HEK293 (cell line): Measurements from ENCODE around the gene PHF13.

ENCODE experiments used
- ATF2 ChIP-seq: fragments of 450-650 bp; formaldehyde crosslinking; IDR thresholded peaks from 2 replicates; pipeline ENCODE4 v1.5.1; 2016; ENCODE audit warnings: missing biosample characterization, missing genetic modification characterization, low read depth
- GLIS1 ChIP-seq: fragments of 450-650 bp; formaldehyde crosslinking; IDR thresholded peaks from 2 replicates; pipeline ENCODE4 v1.5.1; 2016; ENCODE audit warnings: missing biosample characterization, missing genetic modification characterization
- IKZF3 ChIP-seq: fragments of 450-650 bp; IDR thresholded peaks from 2 replicates; pipeline ENCODE4 v1.5.0; 2018; ENCODE audit warnings: missing biosample characterization, mild to moderate bottlenecking, missing genetic modification characterization, moderate library complexity
- MEIS1 ChIP-seq: sonication (generic); formaldehyde crosslinking; IDR thresholded peaks from 2 replicates; pipeline ENCODE4 v1.8.1; 2022; ENCODE audit warnings: missing genetic modification reagents, mild to moderate bottlenecking, borderline replicate concordance
- PATZ1 ChIP-seq: fragments of 450-650 bp; formaldehyde crosslinking; IDR thresholded peaks from 2 replicates; pipeline ENCODE4 v1.5.1; 2016; ENCODE audit warnings: missing biosample characterization, missing genetic modification characterization
- REPIN1 ChIP-seq: fragments of 450-650 bp; formaldehyde crosslinking; IDR thresholded peaks from 2 replicates; pipeline ENCODE4 v1.5.1; 2017; ENCODE audit warnings: missing biosample characterization, missing genetic modification characterization, low read depth
- SETDB1 ChIP-seq: IDR thresholded peaks from one replicate; pipeline ENCODE4 v1.6.1; 2017; ENCODE audit warnings: mild to moderate bottlenecking, low read length, moderate library complexity, mixed read lengths; ENCODE audit not compliant: insufficient read length
- SP3 ChIP-seq: fragments of 450-650 bp; formaldehyde crosslinking; IDR thresholded peaks from 2 replicates; pipeline ENCODE4 v1.5.1; 2016; ENCODE audit warnings: missing biosample characterization, missing genetic modification characterization
- TCF7L2 ChIP-seq: IDR thresholded peaks from 2 replicates; pipeline ENCODE4 v1.6.1; 2011; ENCODE audit warnings: low read depth, mild to moderate bottlenecking, inconsistent platforms, low read length, moderate library complexity, borderline replicate concordance
- ZBTB17 ChIP-seq: fragments of 450-650 bp; formaldehyde crosslinking; IDR thresholded peaks from 2 replicates; pipeline ENCODE4 v1.5.1; 2016; ENCODE audit warnings: missing biosample characterization, missing genetic modification characterization
- ZFHX2 ChIP-seq: fragments of 450-650 bp; formaldehyde crosslinking; conservative IDR thresholded peaks from 2 replicates; pipeline ENCODE4 v1.5.1; 2016; ENCODE audit warnings: missing biosample characterization, missing genetic modification characterization
- ZFP41 ChIP-seq: fragments of 450-650 bp; formaldehyde crosslinking; IDR thresholded peaks from 2 replicates; pipeline ENCODE4 v1.5.1; 2016; ENCODE audit warnings: missing biosample characterization, missing genetic modification characterization, borderline replicate concordance
- ZNF148 ChIP-seq: fragments of 450-650 bp; formaldehyde crosslinking; IDR thresholded peaks from 2 replicates; pipeline ENCODE4 v1.5.0; 2017; ENCODE audit warnings: missing biosample characterization, missing genetic modification characterization, borderline replicate concordance
- ZNF19 ChIP-seq: fragments of 450-650 bp; formaldehyde crosslinking; IDR thresholded peaks from 2 replicates; pipeline ENCODE4; 2016; ENCODE audit warnings: missing biosample characterization, missing genetic modification characterization, low read depth
- ZNF221 ChIP-seq: fragments of 450-650 bp; formaldehyde crosslinking; IDR thresholded peaks from 2 replicates; pipeline ENCODE4 v1.5.1; 2017; ENCODE audit warnings: missing biosample characterization, missing genetic modification characterization, borderline replicate concordance
- ZNF24 ChIP-seq: fragments of 450-650 bp; formaldehyde crosslinking; IDR thresholded peaks from 2 replicates; pipeline ENCODE4 v1.5.1; 2016; ENCODE audit warnings: missing biosample characterization, missing genetic modification characterization
- ZNF248 ChIP-seq: fragments of 450-650 bp; formaldehyde crosslinking; IDR thresholded peaks from 2 replicates; pipeline ENCODE4 v1.5.1; 2017; ENCODE audit warnings: missing biosample characterization, missing genetic modification characterization
- ZNF311 ChIP-seq: fragments of 450-650 bp; formaldehyde crosslinking; IDR thresholded peaks from 2 replicates; pipeline ENCODE4 v1.5.1; 2017; ENCODE audit warnings: missing biosample characterization, missing genetic modification characterization, borderline replicate concordance
- ZNF324 ChIP-seq: fragments of 450-650 bp; formaldehyde crosslinking; IDR thresholded peaks from 2 replicates; pipeline ENCODE4 v1.5.1; 2016; ENCODE audit warnings: missing biosample characterization, missing genetic modification characterization
- ZNF398 ChIP-seq: fragments of 450-650 bp; formaldehyde crosslinking; IDR thresholded peaks from 2 replicates; pipeline ENCODE4 v1.5.1; 2017; ENCODE audit warnings: missing biosample characterization, missing genetic modification characterization
- ZNF558 ChIP-seq: fragments of 450-650 bp; formaldehyde crosslinking; IDR thresholded peaks from 2 replicates; pipeline ENCODE4 v1.5.1; 2016; ENCODE audit warnings: missing biosample characterization, missing genetic modification characterization
- ZNF600 ChIP-seq: fragments of 450-650 bp; formaldehyde crosslinking; IDR thresholded peaks from 2 replicates; pipeline ENCODE4 v1.5.1; 2016; ENCODE audit warnings: missing biosample characterization, missing genetic modification characterization
- ZNF610 ChIP-seq: fragments of 450-650 bp; formaldehyde crosslinking; IDR thresholded peaks from 2 replicates; pipeline ENCODE4 v1.5.1; 2016; ENCODE audit warnings: missing biosample characterization, missing genetic modification characterization, borderline replicate concordance
- ZNF621 ChIP-seq: fragments of 450-650 bp; formaldehyde crosslinking; IDR thresholded peaks from 2 replicates; pipeline ENCODE4 v1.5.1; 2017; ENCODE audit warnings: missing biosample characterization, missing genetic modification characterization
- ZNF654 ChIP-seq: fragments of 450-650 bp; formaldehyde crosslinking; IDR thresholded peaks from 2 replicates; pipeline ENCODE4 v1.5.1; 2016; ENCODE audit warnings: low read depth, missing biosample characterization, missing genetic modification characterization
- ZNF658 ChIP-seq: fragments of 450-650 bp; formaldehyde crosslinking; IDR thresholded peaks from 2 replicates; pipeline ENCODE4; 2016; ENCODE audit warnings: missing biosample characterization, missing genetic modification characterization
- ZNF843 ChIP-seq: fragments of 450-650 bp; formaldehyde crosslinking; IDR thresholded peaks from 2 replicates; pipeline ENCODE4 v1.5.1; 2016; ENCODE audit warnings: missing biosample characterization, missing genetic modification characterization
- ZSCAN23 ChIP-seq: fragments of 450-650 bp; formaldehyde crosslinking; IDR thresholded peaks from 2 replicates; pipeline ENCODE4 v1.5.1; 2016; ENCODE audit warnings: missing biosample characterization, missing genetic modification characterization
- ZSCAN4 ChIP-seq: fragments of 450-650 bp; formaldehyde crosslinking; IDR thresholded peaks from 2 replicates; pipeline ENCODE4 v1.5.1; 2017; ENCODE audit warnings: missing biosample characterization, missing genetic modification characterization
- TF ChIP-seq, protein P1 (sequence below): fragments of 450-650 bp; formaldehyde crosslinking; IDR thresholded peaks from 2 replicates; pipeline ENCODE4 v1.5.1; 2016; ENCODE audit warnings: missing biosample characterization, missing genetic modification characterization

Gene PHF13

DNA sequence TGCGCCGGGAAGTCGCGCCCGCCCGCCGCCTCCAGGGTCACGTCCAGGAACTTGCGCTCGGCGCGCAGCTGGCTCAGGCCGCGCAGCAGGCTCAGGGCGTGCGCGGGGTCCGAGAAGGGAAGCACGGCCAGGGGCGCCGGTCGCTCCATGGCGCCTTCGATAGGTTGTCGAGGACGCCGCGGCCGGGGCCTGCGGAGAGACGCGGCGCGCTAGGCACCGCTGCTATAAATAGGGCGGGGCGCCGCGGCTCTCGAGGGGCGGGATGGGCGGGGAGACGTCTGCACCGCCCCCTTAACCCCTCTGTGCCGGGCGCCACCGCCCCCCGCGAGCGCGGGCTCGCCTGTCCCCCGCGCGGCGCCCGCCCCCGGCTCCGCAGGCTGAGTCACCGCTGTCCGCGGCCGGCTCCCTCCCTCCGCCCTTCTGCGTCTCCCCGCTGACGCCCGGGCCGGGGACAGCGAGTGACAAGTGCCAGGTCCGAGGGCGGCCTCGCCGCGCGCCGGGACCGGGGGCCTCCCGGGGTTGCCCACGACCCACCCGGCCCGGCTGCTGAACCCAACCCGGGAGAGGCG lies 10.8 kb upstream of the PHF13 start, which contains the start of gene KLHL21 (continued):
- TF ChIP-seq, protein P1, sequence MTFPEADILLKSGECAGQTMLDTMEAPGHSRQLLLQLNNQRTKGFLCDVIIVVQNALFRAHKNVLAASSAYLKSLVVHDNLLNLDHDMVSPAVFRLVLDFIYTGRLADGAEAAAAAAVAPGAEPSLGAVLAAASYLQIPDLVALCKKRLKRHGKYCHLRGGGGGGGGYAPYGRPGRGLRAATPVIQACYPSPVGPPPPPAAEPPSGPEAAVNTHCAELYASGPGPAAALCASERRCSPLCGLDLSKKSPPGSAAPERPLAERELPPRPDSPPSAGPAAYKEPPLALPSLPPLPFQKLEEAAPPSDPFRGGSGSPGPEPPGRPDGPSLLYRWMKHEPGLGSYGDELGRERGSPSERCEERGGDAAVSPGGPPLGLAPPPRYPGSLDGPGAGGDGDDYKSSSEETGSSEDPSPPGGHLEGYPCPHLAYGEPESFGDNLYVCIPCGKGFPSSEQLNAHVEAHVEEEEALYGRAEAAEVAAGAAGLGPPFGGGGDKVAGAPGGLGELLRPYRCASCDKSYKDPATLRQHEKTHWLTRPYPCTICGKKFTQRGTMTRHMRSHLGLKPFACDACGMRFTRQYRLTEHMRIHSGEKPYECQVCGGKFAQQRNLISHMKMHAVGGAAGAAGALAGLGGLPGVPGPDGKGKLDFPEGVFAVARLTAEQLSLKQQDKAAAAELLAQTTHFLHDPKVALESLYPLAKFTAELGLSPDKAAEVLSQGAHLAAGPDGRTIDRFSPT (tag by site-specific recombination): peak; percentile 64
- no peak for TF ChIP-seq ZNF621 (tag by site-specific recombination)
- no peak for TF ChIP-seq REPIN1 (tag by site-specific recombination)
- no peak for TF ChIP-seq ZNF843 (tag by site-specific recombination)
- peak; percentile 25; the same call in 1 of the 2 replicates for TF ChIP-seq ZBTB17 (tag by site-specific recombination)
- no peak for TF ChIP-seq ZFP41 (tag by site-specific recombination)
- TF ChIP-seq SP3: peak; percentile 54; the same call in 1 of the 2 replicates
- TF ChIP-seq ZNF221 (tag by site-specific recombination): no peak
- TF ChIP-seq MEIS1: no peak
- no peak for TF ChIP-seq ZNF248 (tag by site-specific recombination)
- no peak for TF ChIP-seq ZNF311 (tag by site-specific recombination)
- TF ChIP-seq SETDB1: no peak
- no peak; the same call in 1 of the 2 replicates for TF ChIP-seq ZFHX2 (tag by site-specific recombination)
- no peak for TF ChIP-seq ZNF324 (tag by site-specific recombination)
- no peak for TF ChIP-seq ZNF558 (tag by site-specific recombination)
- peak; percentile 64; the same call in 1 of the 2 replicates for TF ChIP-seq GLIS1 (tag by site-specific recombination)
- TF ChIP-seq TCF7L2: no peak
- TF ChIP-seq ZNF600 (tag by site-specific recombination): no peak
- peak; percentile 85 for TF ChIP-seq PATZ1 (tag by site-specific recombination)
- TF ChIP-seq ATF2 (tag by site-specific recombination): no peak
- no peak for TF ChIP-seq ZNF148 (tag by site-specific recombination)
- no peak for TF ChIP-seq ZNF24 (tag by site-specific recombination)
- TF ChIP-seq ZNF398: no peak; the same call in 1 of the 2 replicates
- TF ChIP-seq ZNF610 (tag by site-specific recombination): no peak
- TF ChIP-seq ZSCAN23 (tag by site-specific recombination): no peak
- TF ChIP-seq ZNF658 (tag by site-specific recombination): no peak
- peak; percentile 32; the same call in 1 of the 2 replicates for TF ChIP-seq IKZF3
- no peak for TF ChIP-seq ZSCAN4
- TF ChIP-seq ZNF19 (tag by site-specific recombination): no peak
- no peak for TF ChIP-seq ZNF654 (tag by site-specific recombination)
